ENCODE measurements around the gene DUS1L. TPM values are rescaled to one million over a fixed set of nuclear protein-coding genes. Genes with fewer than 3 reads are reported as not detected.

Gene DUS1L
- total RNA-seq, 1 donor from 2014 or later = 136 TPM

- intact Hi-C loops (cut with micrococcal nuclease) = no loop called here
Observed at GRCh38 chr17:82017612-82018151, 47.9 kb downstream of the DUS1L start.

GRCh38 chr17:82016875-82017459 lies 48.6 kb downstream of the DUS1L start:
- intact Hi-C loops (cut with micrococcal nuclease) = no loop called here

GRCh38 chr17:82016061-82016874 lies 49.3 kb downstream of the DUS1L start:
- intact Hi-C loops (cut with micrococcal nuclease) = no loop called here

GRCh38 chr17:82015311-82015971 lies 50.2 kb downstream of the DUS1L start:
- intact Hi-C loops (cut with micrococcal nuclease) = no loop called here

GRCh38 chr17:82014971-82015310 lies 50.7 kb downstream of the DUS1L start:
- intact Hi-C loops (cut with micrococcal nuclease) = no loop called here

- intact Hi-C loops (cut with micrococcal nuclease) = no loop called here
Observed at GRCh38 chr17:82014432-82014831, 51.2 kb downstream of the DUS1L start.

- intact Hi-C loops (cut with micrococcal nuclease) = no loop called here
Observed at GRCh38 chr17:82013772-82014321, 51.8 kb downstream of the DUS1L start.

GRCh38 chr17:82013341-82013740 lies 52.3 kb downstream of the DUS1L start:
- intact Hi-C loops (cut with micrococcal nuclease) = no loop called here

- intact Hi-C loops (cut with micrococcal nuclease) = no loop called here
Observed at GRCh38 chr17:82012640-82013295, 52.8 kb downstream of the DUS1L start.

- intact Hi-C loops (cut with micrococcal nuclease) = no loop called here
Observed at GRCh38 chr17:82012261-82012639, 53.4 kb downstream of the DUS1L start.

- intact Hi-C loops (cut with micrococcal nuclease) = no loop called here
Observed at GRCh38 chr17:82011617-82012187, 53.9 kb downstream of the DUS1L start.

GRCh38 chr17:82010575-82011525 lies 54.8 kb downstream of the DUS1L start:
- intact Hi-C loops (cut with micrococcal nuclease) = no loop called here

GRCh38 chr17:82009413-82009812 lies 56.2 kb downstream of the DUS1L start:
- intact Hi-C loops (cut with micrococcal nuclease) = no loop called here

- intact Hi-C loops (cut with micrococcal nuclease) = no loop called here
Observed at GRCh38 chr17:82008941-82009405, 56.6 kb downstream of the DUS1L start.

GRCh38 chr17:82008258-82008940 lies 57.2 kb downstream of the DUS1L start:
- intact Hi-C loops (cut with micrococcal nuclease) = no loop called here

Measured in T-helper 1 cell treated with Interleukin-12 subunit alpha and Interleukin-12 subunit beta and Interleukin-4 antibody, amounts not matched to agents 30 ng/mL and 1 ng/mL, for 36 hours (primary cell).